Gastrocnemius medialis (tissue), 4 donors: ENCODE data around the gene TATDN3.

Experiments
- CTCF ChIP-seq, 5 experiments: fragments of 450-650 bp in 3 of 5; fragments of 200-600 bp in 2 of 5; sonication (generic) in 2 of 5; IDR thresholded peaks in 4 of 5; conservative IDR thresholded peaks in 1 of 5; 1 replicate in 4 of 5; 2 replicates in 1 of 5; pipeline ENCODE4 v1.5.1; 2016 to 2019; ENCODE audit warnings: antibody characterized with exemption in 5 of 5, mild to moderate bottlenecking in 3 of 5, moderate library complexity in 3 of 5
- POLR2A ChIP-seq, 2 donors: fragments of 450-650 bp; IDR thresholded peaks; one replicate each; pipeline ENCODE4 v1.6.1; 2017; ENCODE audit warnings: antibody characterized with exemption in 2 of 2, mild to moderate bottlenecking in 2 of 2, moderate library complexity in 2 of 2

GRCh38 chr1:212781225-212781624 lies 10.5 kb upstream of the TATDN3 start:
- TF ChIP-seq CTCF (IDR thresholded peaks at IDR 0.05 in 4 of 5, conservative IDR thresholded peaks at IDR 0.05 in 1 of 5): no peak
- no peak for TF ChIP-seq POLR2A (IDR thresholded peaks at IDR 0.05)
